Stimulated activated CD4-positive, alpha-beta T cell treated with anti-CD3 and anti-CD28 coated beads, Interleukin-12 subunit alpha, Interleukin-12 subunit beta, amount 100 ng/mL, for 4 hours (primary cell): ENCODE measurements around the gene PTPRU.

Experiments
- DNase-seq: peaks from one replicate; pipeline ENCODE4 v3.0.0-alpha.2; 2020

The PTPRU gene

GRCh38 chr1:29270929-29271521 is 34.7 kb downstream of the PTPRU start:
- no peak for DNase-seq

DNA sequence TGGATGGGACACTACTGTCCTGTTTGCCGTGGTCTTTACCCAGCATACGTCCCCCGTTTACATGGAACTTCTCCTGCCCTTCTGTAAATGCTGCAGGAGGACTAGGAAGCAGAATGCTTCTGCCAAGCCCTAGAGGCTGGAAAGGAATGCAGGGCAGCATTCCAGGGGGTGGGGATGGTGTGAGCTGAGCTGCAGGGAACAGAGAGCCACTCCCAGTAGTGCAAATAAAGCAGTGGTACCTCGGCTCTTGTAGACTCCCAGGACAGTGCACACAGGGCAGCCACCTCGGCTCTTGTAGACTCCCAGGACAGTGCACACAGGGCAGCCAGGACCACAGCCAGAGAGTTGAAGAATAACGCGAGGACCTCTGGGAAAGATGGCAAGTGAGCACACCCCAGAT is 35.4 kb downstream of the PTPRU start:
- no peak for DNase-seq

DNA sequence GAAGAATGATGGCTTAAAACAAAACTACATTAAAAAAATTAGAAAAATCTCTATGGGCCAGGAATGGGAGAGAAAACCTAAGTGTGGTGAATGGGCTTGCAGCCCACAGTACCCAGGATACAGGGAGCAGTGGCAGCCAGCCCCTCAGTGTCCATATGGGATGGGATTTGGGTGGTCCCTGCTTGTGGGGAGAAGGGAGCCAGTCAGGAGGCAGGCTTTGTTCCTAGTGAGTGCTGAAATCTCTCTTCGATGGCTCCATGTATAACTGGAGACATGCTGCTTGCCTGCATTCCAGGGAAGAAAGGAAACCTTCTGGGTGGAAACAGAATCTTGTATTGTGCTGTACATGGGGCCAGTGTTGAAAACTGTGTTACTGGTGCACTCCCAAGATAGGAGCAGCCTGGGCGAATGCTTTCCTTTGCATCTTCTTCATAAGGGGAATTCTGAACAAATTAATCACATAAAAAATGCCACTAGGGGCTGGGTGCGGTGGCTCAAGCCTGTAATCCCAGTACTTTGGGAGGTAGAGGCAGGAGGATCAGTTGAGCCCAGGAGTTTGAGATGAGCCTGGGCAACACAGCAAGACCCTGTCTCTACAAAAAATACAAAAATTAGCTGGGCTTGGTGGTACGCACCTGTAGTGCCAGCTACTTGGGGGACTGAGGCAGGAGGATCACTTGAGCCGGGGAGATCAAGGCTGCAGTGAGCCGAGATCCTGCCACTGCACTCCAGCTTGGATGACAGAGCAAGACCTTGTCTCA is 36.0 kb downstream of the PTPRU start:
- DNase-seq: no peak

- DNase-seq: no peak
Observed at GRCh38 chr1:29275435-29275834, 39.1 kb downstream of the PTPRU start.

DNA sequence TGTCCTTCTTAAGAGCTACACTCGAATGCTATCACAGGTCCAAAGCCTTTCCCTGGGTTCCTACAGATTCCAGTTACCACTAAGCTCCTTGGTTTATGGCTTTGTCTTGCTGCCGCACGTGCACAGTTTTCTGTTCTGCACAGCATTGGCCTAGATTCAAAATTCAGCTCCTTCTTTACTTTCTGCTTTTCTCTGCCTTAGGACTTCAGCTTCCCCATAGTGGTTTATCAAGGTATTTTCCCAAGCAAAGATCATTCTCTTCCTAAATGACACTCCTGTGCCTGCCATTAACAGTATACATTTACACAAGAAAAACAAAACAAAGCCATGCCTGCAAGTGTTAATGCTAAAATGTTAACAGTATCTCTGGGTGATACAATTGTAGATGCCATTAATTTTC is 41.8 kb downstream of the PTPRU start:
- DNase-seq: no peak

- DNase-seq: no peak
Observed at GRCh38 chr1:29279406-29279805, 43.1 kb downstream of the PTPRU start.

- no peak for DNase-seq
Observed at GRCh38 chr1:29279951-29280391, 43.6 kb downstream of the PTPRU start.

DNA sequence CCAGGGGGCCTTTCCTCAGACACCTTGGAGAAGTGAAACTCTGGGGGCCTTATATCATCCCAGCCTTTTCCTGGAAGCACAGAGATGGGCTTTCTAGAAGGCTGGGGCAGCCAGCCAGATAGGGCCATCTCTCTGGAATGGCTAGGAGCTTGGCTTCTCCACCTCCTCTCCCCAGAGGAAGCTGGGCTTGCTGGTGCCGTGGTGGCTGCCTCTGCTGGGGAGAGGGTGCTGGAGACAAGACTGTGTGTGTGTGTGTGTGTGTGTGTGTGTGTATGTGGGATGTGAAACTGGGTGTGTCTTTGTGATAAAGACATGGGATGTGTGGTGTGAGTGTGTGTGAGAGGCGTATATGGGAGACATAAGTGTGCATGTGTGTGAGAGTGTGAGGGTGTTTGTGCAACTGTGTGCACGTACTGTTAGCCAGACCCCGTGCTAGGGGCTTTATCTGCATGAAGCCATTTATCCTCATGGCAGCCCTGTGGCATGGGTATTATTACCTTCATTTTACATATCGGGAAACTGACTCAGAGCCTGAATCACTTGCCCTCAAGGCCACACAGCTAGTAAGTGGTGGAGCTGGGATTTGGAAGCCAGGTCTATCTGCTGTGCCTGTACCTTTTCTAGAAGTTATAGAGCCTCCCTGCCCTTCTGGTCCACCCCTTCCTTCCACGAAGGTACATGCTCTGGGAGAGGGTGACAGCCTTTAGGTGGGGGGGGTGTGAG is 44.2 kb downstream of the PTPRU start:
- DNase-seq: no peak

GRCh38 chr1:29281571-29281970 is 45.2 kb downstream of the PTPRU start:
- no peak for DNase-seq

DNA sequence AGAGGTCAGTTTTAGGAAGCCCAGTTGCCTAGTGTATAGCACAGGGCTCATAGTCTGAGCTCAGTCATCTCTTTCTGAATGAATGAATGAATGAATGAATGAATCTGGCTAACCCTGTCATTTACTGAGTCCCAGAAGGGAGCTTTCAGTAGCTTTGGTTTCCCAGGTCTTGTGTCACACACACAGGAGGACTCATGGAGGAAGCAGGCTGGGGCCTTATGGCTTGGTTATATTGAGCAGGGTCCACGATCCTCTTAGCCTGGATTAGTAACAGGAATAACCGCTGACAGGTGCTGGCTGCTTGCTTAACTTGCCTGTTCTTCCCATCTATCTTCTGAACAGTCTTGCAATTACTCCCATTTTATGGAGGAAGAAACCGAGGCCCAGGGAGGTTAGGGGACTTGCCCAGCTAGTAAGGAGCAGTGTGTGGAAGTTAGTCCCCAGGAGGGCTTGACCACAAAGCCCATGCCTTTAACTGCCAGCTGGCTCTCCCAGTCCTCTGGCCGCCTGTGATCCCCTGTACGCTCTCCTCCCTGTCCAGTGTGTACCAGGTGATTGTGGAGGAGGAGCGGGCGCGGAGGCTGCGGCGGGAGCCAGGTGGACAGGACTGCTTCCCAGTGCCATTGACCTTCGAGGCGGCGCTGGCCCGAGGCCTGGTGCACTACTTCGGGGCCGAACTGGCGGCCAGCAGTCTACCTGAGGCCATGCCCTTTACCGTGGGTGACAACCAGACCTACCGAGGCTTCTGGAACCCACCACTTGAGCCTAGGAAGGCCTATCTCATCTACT is 46.0 kb downstream of the PTPRU start:
- DNase-seq: no peak

DNA sequence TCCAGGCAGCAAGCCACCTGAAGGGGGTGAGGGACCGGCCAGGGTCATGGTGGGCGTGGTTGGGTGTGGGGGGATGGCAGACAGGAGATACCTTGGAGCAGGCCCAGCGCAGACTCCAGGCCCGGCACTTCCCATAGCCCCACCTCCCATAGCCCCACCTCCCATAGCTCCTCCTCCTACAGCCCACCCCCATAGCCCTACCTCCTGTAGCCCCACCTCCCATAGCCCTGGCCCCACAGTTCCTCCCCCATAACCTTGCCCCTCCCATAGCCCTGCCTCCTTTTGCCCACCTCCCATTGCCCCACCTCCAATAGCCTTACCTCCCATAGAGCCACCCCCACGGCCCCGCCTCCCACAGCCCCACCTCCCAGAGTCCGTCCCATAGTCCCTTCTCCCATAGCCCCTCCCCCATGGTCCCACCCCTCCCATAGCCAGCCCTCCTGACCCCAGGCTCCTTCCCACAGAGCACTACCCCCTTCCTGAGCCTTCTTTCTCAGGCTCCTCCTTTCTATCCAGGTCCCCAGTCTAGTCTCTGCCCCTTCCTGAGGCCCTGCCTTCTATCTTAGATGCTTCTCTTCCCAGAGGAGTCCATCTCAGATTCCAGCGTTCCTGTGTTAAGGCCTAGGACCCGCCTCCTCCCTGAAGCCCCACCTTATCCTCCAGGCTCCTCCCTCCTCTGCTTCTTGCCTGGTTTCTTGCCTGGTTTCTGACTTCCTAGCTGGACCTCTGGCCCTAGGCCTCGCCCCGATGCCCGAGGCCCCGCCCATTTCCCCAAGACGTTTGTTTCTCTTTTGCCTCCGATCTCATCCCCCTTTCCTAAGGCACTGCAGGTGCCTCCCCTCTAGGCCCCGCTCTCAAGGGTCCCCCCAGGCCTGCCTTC is 46.8 kb downstream of the PTPRU start:
- no peak for DNase-seq

GRCh38 chr1:29283804-29284195 is 47.5 kb downstream of the PTPRU start:
- DNase-seq: no peak

DNA sequence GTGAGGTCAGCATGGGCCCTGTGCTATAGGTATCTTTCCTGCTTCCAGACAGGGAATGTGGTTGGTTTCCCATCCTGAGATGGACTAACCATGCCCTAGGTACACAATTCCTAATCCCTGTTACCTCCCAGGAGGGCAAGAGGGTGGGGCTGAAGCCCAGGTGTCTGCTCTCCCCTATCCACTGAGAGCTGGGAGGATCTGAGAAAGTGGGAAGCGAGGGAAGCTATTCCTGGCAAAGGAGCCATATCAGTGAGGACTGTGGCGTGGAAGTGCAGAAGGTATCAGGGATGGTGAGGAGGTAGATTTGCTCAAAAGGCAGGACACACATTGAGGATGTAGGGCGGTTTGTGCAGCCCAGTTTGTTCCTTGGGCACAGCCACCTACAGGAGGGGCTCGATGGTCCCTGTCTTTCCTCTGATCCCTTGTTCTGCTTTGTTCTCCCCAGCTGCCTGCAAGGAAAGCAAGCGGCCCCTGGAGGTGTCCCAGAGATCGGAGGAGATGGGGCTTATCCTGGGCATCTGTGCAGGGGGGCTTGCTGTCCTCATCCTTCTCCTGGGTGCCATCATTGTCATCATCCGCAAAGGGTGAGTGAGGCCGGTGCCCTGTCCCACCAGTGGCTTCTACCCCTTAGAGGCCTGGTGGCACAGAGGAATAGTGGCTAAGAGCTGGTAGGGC is 48.1 kb downstream of the PTPRU start:
- no peak for DNase-seq

DNA sequence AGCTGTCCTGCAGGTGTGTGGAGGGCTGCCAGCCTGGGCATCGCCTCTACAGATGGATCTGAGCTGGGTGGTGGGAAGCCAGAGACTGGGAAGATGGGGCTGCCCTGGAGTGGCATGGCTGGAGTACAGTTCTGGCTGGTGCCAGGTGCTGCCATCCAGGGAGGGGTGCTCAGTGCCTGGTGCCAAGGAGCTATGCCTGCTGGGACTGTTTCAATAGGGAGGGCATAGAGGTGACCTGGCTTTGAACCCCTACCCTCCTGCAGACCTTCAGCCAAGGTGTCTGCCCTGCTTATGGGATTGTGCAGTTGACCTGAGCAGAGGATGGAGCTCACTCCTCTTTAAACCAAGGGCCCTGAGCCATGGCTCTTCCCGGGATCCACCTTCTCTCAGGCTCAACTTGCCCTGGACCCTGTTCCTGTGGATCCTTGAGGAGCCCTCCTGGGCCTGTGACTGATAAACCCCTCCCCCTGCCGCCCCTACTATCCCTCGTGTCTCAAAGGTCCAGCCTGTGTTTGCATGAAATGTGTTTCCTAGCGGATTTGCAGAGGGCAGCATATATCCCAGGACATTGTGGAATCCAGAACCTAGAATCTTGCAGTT is 48.7 kb downstream of the PTPRU start:
- no peak for DNase-seq

GRCh38 chr1:29285771-29286170 is 49.4 kb downstream of the PTPRU start:
- no peak for DNase-seq

DNA sequence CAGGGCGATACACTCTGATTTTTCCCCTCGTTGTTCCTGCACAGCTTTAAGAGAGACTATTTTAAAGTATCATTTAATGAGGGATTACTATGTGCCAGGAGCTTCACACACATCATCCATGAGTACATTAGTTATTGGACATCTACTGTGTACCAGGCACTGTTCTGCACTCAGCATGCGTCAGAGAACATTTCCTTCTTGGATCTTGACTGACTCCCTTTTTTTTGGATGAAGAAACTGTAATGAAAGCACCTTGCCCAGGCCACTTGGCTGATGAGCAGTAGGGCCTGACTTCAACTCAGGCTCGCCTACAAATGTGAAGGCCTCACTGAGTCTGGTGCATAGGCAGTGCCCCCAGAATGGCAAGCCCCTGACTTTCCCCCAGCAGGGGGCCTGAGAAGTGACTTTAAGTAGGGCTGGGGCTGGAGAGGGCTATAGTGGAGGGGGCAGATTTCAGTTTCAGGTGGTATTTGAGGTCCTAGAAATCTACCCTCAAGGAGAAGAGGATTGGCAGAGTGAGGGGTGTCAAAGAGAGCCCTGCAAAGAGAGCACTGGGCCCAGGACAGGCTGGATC is 50.0 kb downstream of the PTPRU start:
- DNase-seq: no peak

GRCh38 chr1:29289493-29289892 is 53.2 kb downstream of the PTPRU start:
- DNase-seq: no peak

DNA sequence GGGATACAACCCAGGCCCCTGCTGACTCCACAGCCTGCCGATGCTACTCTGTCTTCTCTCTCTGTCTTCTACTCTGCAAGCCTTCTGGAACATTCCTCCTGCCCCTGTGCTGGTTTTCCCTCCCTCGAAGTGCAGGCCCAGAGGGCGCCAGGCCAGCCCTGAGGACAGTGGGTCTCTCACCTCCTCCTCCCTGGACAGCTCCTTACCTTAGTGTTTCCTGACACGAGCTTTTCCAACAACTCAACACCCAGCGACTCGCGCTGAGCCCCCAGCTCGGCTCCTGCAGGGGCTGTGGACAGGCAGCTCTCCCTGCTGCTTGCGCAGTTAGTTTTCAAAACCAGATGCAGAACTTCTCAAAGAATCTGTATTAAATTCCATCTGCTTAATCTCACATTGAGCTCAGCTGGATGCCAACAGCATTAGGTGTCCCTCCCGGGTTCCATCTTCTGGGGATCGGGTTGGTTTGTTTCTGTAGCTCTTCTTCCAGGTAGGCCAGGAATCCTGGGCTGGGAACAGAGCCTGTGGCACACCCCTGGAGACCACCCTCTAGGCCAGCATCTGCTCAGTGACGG is 54.2 kb downstream of the PTPRU start:
- no peak for DNase-seq

GRCh38 chr1:29291756-29292155 is 55.4 kb downstream of the PTPRU start:
- no peak for DNase-seq

DNA sequence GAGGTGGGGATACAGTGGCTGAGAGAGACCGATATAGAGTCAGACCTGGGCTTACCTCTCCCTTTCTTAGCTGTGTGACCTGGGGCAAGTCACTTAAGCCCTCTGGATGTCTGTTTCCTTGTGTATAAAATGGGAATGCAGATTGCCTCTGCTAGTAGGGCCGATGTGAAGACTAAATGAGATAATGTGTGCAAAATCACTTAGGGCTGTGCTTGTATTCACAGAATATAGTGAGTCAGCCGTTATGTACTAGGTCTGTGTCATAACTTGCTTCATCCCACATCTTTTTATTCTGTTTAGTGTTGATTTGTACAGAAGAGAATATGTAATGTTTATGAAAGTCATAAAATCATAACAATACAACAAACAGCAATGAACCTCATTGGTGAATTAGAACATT is 56.0 kb downstream of the PTPRU start:
- DNase-seq: no peak

- DNase-seq: no peak
Observed at GRCh38 chr1:29297450-29297849, 61.1 kb downstream of the PTPRU start.
